BLaER1 (cell line): Measurements from ENCODE around the gene CACNG8.

Experiments
- H3K27ac ChIP-seq: shearing (Covaris generic); formaldehyde crosslinking; 2 replicates; pipeline ENCODE4 v1.8.1; 2022
- H3K27me3 ChIP-seq: shearing (Covaris generic); formaldehyde crosslinking; 2 replicates; pipeline ENCODE4 v1.8.1; 2022
- H3K36me3 ChIP-seq: shearing (Covaris generic); formaldehyde crosslinking; 2 replicates; pipeline ENCODE4 v1.8.1; 2022
- H3K4me1 ChIP-seq: shearing (Covaris generic); formaldehyde crosslinking; 2 replicates; pipeline ENCODE4 v1.8.1; 2022
- H3K4me2 ChIP-seq: shearing (Covaris generic); formaldehyde crosslinking; 2 replicates; pipeline ENCODE4 v1.8.1; 2022
- H3K4me3 ChIP-seq: shearing (Covaris generic); formaldehyde crosslinking; 2 replicates; pipeline ENCODE4 v1.8.1; 2022
- H3K9ac ChIP-seq: shearing (Covaris generic); formaldehyde crosslinking; 2 replicates; pipeline ENCODE4 v1.8.1; 2022
- H3K9me3 ChIP-seq: shearing (Covaris generic); formaldehyde crosslinking; 2 replicates; pipeline ENCODE4 v1.8.1; 2022
- H4K20me1 ChIP-seq: shearing (Covaris generic); formaldehyde crosslinking; 2 replicates; pipeline ENCODE4 v1.8.1; 2022
- Cebpa-rat ChIP-seq: shearing (Covaris generic); IDR thresholded peaks from 2 replicates; pipeline ENCODE4 v1.8.1; 2022

Gene CACNG8

DNA sequence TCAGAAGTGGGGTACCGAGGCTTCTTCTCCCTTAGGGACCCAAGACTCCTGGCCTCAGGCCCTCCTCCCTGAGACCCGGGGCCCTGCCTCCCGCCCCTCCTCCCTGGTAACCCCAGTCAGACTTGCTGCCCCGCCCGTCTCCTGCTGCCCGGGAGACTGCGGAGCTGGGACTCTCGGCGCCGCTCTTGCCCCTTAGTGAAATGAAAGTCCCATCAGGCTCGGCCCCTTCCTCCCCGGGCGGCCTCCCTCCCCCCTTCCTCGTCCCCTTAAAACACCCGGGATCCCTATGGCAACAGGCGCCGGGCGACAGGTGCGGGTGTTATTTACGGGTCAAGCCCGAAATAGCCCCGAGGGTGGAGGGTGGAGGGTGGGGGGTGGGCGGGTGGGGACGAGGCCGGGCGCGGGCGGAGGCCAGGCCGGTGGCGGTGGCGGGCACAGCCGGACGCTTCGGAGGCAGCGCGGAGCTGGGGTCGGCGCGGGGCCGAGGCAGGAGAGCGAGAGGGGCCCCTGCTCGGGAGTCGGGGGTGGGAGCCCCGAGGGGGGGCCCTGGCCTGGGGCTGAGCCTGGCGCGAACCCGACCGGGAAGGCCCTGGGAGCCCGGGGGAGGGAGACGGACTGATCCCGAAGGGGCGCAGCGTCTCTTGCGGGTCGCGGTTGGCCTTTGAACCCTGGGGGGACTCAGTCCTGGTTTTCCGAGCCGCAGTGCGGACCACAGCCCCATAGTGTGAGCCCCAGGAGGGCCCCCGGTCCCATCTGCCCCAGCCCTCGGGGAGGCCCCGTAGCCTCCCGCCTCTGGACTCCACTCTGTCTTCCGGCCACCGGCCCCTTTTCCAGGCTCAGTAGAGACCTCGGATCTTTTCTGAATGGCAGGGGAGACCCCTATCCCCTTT lies 28.7 kb downstream of the CACNG8 start, which contains the start of gene CACNG6:
Gene CACNG6, plus strand, starts transcription at position 414 of the 890 bp plus-strand sequence. CDS start 1,241 bp downstream, outside the sequence.
- H3K9me3 ChIP-seq, result no peaks in the 10 kb centered on the region
- no peaks in the 10 kb centered on the region for H3K36me3 ChIP-seq
- H3K27me3 ChIP-seq, result no peaks in the 10 kb centered on the region
- H4K20me1 ChIP-seq, result no peaks in the 10 kb centered on the region
- H3K9ac ChIP-seq, result peak within 1 kb of the TSS; percentile 88
- peak within 1 kb of the TSS; percentile 92 for H3K27ac ChIP-seq
- peak within 1 kb of the TSS; percentile 70 for H3K4me3 ChIP-seq
- peaks cover 55% of the 10 kb centered on the region for H3K4me1 ChIP-seq
- H3K4me2 ChIP-seq, result peak within 1 kb of the TSS; percentile 96
- no peak for TF ChIP-seq Cebpa-rat

DNA sequence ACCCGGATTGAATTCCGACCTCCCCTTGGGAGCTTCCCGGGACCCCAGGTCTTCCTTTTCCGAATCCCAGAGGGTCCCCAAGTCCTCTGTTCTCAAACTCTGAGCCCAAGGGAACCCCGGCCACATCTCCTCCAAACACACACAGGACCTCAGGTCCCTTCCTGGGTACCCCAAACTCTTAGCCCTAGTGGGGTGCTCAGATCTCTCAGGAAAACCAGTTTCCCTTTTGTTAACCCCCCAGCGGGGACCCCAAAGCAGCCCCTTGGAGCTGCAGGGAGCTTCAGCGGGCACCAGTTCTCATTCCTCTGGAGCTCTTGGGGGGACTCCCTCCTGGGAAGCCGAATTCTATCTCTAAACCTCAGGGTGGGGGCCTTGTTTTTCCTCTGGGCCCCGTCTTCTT lies 29.5 kb downstream of the CACNG8 start:
- H3K36me3 ChIP-seq, result no peaks in the 10 kb centered on the region
- H3K9me3 ChIP-seq, result no peaks in the 10 kb centered on the region
- H3K9ac ChIP-seq, result peak overlapping the region; percentile 88
- peaks cover 53% of the 10 kb centered on the region for H3K4me1 ChIP-seq
- H4K20me1 ChIP-seq, result no peaks in the 10 kb centered on the region
- H3K27ac ChIP-seq, result peak overlapping the region; percentile 92
- H3K4me2 ChIP-seq, result peak overlapping the region; percentile 96
- H3K4me3 ChIP-seq, result peak overlapping the region; percentile 70
- no peak for TF ChIP-seq Cebpa-rat
- H3K27me3 ChIP-seq, result no peaks in the 10 kb centered on the region

- Histone ChIP-seq H3K9ac (no peak overlapping the region), H3K4me2 (peak overlapping the region; percentile 96), H3K9me3 (no peaks in the 10 kb centered on the region), H4K20me1 (no peaks in the 10 kb centered on the region), H3K4me3 (no peak overlapping the region), H3K36me3 (no peaks in the 10 kb centered on the region), H3K27ac (no peak overlapping the region), H3K27me3 (no peaks in the 10 kb centered on the region), H3K4me1 (peaks cover 47% of the 10 kb centered on the region)
- TF ChIP-seq Cebpa-rat, result no peak
These were observed 30.1 kb downstream of the CACNG8 start for GRCh38 chr19:53992815-53993214.

DNA sequence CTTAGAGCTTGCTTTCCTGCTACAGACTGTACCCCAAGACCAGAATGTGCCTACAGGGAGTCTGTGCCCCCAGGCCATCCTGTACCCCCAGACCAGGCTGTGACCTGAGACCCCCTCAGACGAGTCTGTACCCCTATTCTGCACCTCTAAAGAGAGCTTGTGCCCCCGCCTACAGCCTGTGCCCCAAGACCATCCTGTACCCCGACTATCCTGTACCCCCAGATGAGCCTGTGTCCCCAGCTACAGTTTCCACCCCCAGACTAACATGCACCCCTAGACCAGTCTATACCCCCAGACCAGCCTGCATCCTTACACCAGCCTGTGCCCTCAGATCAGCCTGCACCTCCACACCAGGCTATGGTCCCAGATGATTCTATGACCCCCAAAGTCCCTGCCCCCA lies 30.7 kb downstream of the CACNG8 start:
- no peaks in the 10 kb centered on the region for H4K20me1 ChIP-seq
- no peaks in the 10 kb centered on the region for H3K9me3 ChIP-seq
- H3K27ac ChIP-seq, result no peak overlapping the region
- no peaks in the 10 kb centered on the region for H3K27me3 ChIP-seq
- no peaks in the 10 kb centered on the region for H3K36me3 ChIP-seq
- H3K4me2 ChIP-seq, result peak overlapping the region; percentile 96
- peaks cover 46% of the 10 kb centered on the region for H3K4me1 ChIP-seq
- H3K4me3 ChIP-seq, result no peak overlapping the region
- H3K9ac ChIP-seq, result no peak overlapping the region
- TF ChIP-seq Cebpa-rat, result no peak

DNA sequence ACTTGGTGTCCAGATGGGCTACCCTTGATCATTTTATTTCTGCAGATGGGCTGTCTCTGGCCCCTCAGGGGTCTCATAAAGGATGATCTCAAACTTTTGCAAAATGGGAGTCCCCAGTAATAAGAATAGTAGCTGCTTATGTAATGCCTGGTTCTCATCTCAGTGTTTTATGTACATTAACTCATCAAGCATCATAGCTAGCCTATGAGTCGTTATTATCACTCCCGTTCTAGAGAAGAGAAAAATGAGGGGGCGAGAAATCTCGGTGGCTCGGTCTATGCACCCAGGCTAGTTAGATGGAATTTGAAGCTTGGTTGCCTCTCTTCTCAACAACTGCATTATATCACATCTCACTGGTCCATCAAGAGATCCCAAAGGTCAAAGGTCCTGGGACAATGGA lies 32.1 kb downstream of the CACNG8 start:
- peaks cover 42% of the 10 kb centered on the region for H3K4me1 ChIP-seq
- no peaks in the 10 kb centered on the region for H3K27me3 ChIP-seq
- H3K9me3 ChIP-seq, result no peaks in the 10 kb centered on the region
- TF ChIP-seq Cebpa-rat, result no peak
- H3K4me2 ChIP-seq, result no peak overlapping the region; the same call in 1 of the 2 replicates
- H3K36me3 ChIP-seq, result 0 out of 2 replicates have a peak, but pooled peaks cover 2% of the 10 kb centered on the region
- H3K27ac ChIP-seq, result no peak overlapping the region
- no peak overlapping the region for H3K9ac ChIP-seq
- no peak overlapping the region for H3K4me3 ChIP-seq
- H4K20me1 ChIP-seq, result no peaks in the 10 kb centered on the region

- Histone ChIP-seq H3K4me3 (no peak overlapping the region), H3K9ac (no peak overlapping the region), H3K9me3 (no peaks in the 10 kb centered on the region), H3K4me2 (no peak overlapping the region), H3K4me1 (peaks cover 21% of the 10 kb centered on the region), H3K27ac (no peak overlapping the region), H3K36me3 (0 out of 2 replicates have a peak, but pooled peaks cover 4% of the 10 kb centered on the region), H3K27me3 (no peaks in the 10 kb centered on the region), H4K20me1 (no peaks in the 10 kb centered on the region)
- TF ChIP-seq Cebpa-rat, result no peak
These were observed 35.5 kb downstream of the CACNG8 start for GRCh38 chr19:53998223-53998622.

- Histone ChIP-seq H3K9me3 (no peaks in the 10 kb centered on the region), H3K4me3 (no peak overlapping the region), H3K36me3 (0 out of 2 replicates have a peak, but pooled peaks cover 4% of the 10 kb centered on the region), H3K27ac (no peak overlapping the region), H3K4me2 (no peak overlapping the region), H4K20me1 (no peaks in the 10 kb centered on the region), H3K4me1 (peaks cover 10% of the 10 kb centered on the region; the same call in 1 of the 2 replicates), H3K27me3 (no peaks in the 10 kb centered on the region), H3K9ac (no peak overlapping the region)
- no peak for TF ChIP-seq Cebpa-rat
These were observed 37.0 kb downstream of the CACNG8 start for GRCh38 chr19:53999694-54000093.

DNA sequence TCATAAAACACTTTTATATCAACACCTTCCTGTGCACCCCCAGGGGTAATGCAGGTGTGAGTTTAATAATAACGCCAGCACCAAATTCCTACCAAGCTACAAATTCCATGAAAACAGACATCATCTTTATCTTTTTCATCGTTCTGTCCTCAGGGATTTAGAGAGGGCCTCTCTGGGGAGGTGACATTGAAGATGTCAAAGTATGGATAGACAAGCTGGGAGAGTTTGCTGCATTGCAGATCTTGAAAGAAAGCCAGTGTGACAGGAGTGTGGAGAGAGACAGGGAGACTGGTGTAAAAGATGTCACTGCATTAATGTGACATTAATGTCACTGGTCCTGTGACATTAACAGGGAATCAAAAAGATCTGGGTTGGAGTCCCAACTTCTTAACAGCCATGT lies 38.8 kb downstream of the CACNG8 start:
- H3K4me3 ChIP-seq, result no peak overlapping the region

GRCh38 chr19:54002495-54003315 lies 40.0 kb downstream of the CACNG8 start:
- H3K4me2 ChIP-seq, result no peak overlapping the region
- TF ChIP-seq Cebpa-rat, result no peak

More for the DNA sequence above, 38.8 kb downstream of the CACNG8 start:
- Histone ChIP-seq H3K4me1 (no peaks in the 10 kb centered on the region), H3K27ac (no peak overlapping the region), H3K4me2 (no peak overlapping the region), H3K9me3 (no peaks in the 10 kb centered on the region), H3K9ac (no peak overlapping the region), H3K36me3 (0 out of 2 replicates have a peak, but pooled peaks cover 4% of the 10 kb centered on the region), H4K20me1 (no peaks in the 10 kb centered on the region), H3K27me3 (no peaks in the 10 kb centered on the region)
- no peak for TF ChIP-seq Cebpa-rat

DNA sequence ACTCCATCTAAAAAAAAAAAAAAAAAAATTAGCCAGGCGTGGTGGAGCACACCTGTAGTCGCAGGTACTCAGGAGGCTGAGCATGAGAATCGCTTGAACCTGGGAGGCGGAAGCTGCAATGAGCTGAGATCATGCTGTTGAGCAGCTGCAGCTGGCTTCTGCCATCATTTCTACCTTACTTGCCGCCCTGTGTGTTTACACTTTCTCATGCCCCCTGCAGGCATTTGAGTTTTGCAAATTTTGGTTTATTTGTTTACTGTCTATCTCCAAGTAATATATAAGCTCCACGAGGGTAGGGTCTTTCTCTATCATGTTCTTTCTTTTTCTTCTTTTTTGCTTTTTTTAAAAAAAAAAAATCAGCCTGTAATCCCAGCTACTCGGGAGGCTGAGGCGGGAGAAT lies 46.7 kb downstream of the CACNG8 start:
- H3K4me3 ChIP-seq, result no peak overlapping the region
- no peak overlapping the region for H3K4me2 ChIP-seq
- no peaks in the 10 kb centered on the region for H3K9me3 ChIP-seq
- H3K36me3 ChIP-seq, result no peaks in the 10 kb centered on the region
- H4K20me1 ChIP-seq, result no peaks in the 10 kb centered on the region
- TF ChIP-seq Cebpa-rat, result no peak
- H3K27ac ChIP-seq, result no peak overlapping the region
- H3K27me3 ChIP-seq, result no peaks in the 10 kb centered on the region
- no peak overlapping the region for H3K9ac ChIP-seq
- H3K4me1 ChIP-seq, result peaks cover 2% of the 10 kb centered on the region

More at GRCh38 chr19:54002495-54003315, 40.0 kb downstream of the CACNG8 start:
- 0 out of 2 replicates have a peak, but pooled peaks cover 4% of the 10 kb centered on the region for H3K36me3 ChIP-seq
- H3K27ac ChIP-seq, result no peak overlapping the region
- no peak overlapping the region for H3K9ac ChIP-seq
- H4K20me1 ChIP-seq, result no peaks in the 10 kb centered on the region
- H3K4me1 ChIP-seq, result no peaks in the 10 kb centered on the region
- H3K9me3 ChIP-seq, result no peaks in the 10 kb centered on the region
- no peaks in the 10 kb centered on the region for H3K27me3 ChIP-seq
- H3K4me3 ChIP-seq, result no peak overlapping the region
